Anterior cingulate cortex (tissue), 58 donors: ENCODE data around the gene DRAP1.

ENCODE experiments used
- DNase-seq, 58 donors: peaks; one replicate each; lab custom pipeline; 2025; lab: John Stamatoyannopoulos, UW

The DRAP1 gene

GRCh38 chr11:65919141-65919572, at the start of gene DRAP1:
TSS of gene DRAP1 (plus strand) at chr11:65919426. CDS start at chr11:65919502, 76 bp downstream.
- peak; percentile 68 to 100 (median 99) for DNase-seq

GRCh38 chr11:65869643-65870306, 49.5 kb upstream of the DRAP1 start:
- no peak for DNase-seq

- DNase-seq = no peak
Observed at GRCh38 chr11:65870307-65870658, 48.9 kb upstream of the DRAP1 start.

GRCh38 chr11:65870706-65871681, 48.2 kb upstream of the DRAP1 start:
- no peak for DNase-seq

- DNase-seq = peak in 2 of 58 donors; percentile 8 to 32
Observed at GRCh38 chr11:65871811-65872548, 47.2 kb upstream of the DRAP1 start.

- DNase-seq = peak in 2 of 58 donors; percentile 21 to 32
Observed at GRCh38 chr11:65872586-65873317, 46.5 kb upstream of the DRAP1 start, which contains the start of gene EFEMP2. TSS of gene EFEMP2 (minus strand) at chr11:65872800. CDS start at chr11:65872354, 446 bp downstream.

GRCh38 chr11:65873318-65874156, 45.7 kb upstream of the DRAP1 start:
- peak in 57 of 58 donors; percentile 24 to 94 (median 86) for DNase-seq

- DNase-seq = no peak
Observed at GRCh38 chr11:65879617-65880016, 39.6 kb upstream of the DRAP1 start, which contains the start of gene CTSW. TSS of gene CTSW (plus strand) at chr11:65879837. CDS start at chr11:65879855, 18 bp downstream.

GRCh38 chr11:65880027-65880426, 39.2 kb upstream of the DRAP1 start:
- no peak for DNase-seq

GRCh38 chr11:65880844-65881421, 38.3 kb upstream of the DRAP1 start:
- no peak for DNase-seq

- DNase-seq = no peak
Observed at GRCh38 chr11:65882120-65883057, 36.8 kb upstream of the DRAP1 start.

GRCh38 chr11:65883058-65883761, 36.0 kb upstream of the DRAP1 start:
- DNase-seq = no peak

GRCh38 chr11:65883786-65884715, 35.2 kb upstream of the DRAP1 start:
- no peak for DNase-seq

- DNase-seq = peak in 51 of 58 donors; percentile 19 to 80 (median 57)
Observed at GRCh38 chr11:65884716-65885092, 34.5 kb upstream of the DRAP1 start.

GRCh38 chr11:65885231-65885630, 34.0 kb upstream of the DRAP1 start:
- no peak for DNase-seq
